Type B pancreatic cell (in vitro differentiated cells): ENCODE data around the gene GPX5. TPM values are rescaled to one million over a fixed set of nuclear protein-coding genes. Genes with fewer than 3 reads are reported as not detected.

Experiments used
- DNase-seq: peaks from one replicate; pipeline ENCODE4 v3.0.0; 2021; ENCODE audit warnings: mixed read lengths; ENCODE audit not compliant: unreplicated experiment; ENCODE audit errors: extremely low spot score
- H3K27ac Mint-ChIP-seq: 2 replicates; pipeline ENCODE4 v1.8.0; 2021; ENCODE audit warnings: mild to moderate bottlenecking, mixed read lengths
- H3K27me3 Mint-ChIP-seq: 2 replicates; pipeline ENCODE4 v1.8.0; 2021; ENCODE audit warnings: mixed read lengths
- H3K36me3 Mint-ChIP-seq: 2 replicates; pipeline ENCODE4 v1.8.0; 2021; ENCODE audit warnings: mixed read lengths
- H3K4me1 Mint-ChIP-seq: one replicate; pipeline ENCODE4 v1.8.0; 2021; ENCODE audit warnings: mixed read lengths; ENCODE audit not compliant: unreplicated experiment
- H3K4me3 Mint-ChIP-seq: 2 replicates; pipeline ENCODE4 v1.8.0; 2021; ENCODE audit warnings: mild to moderate bottlenecking, mixed read lengths
- H3K9me3 Mint-ChIP-seq: 2 replicates; pipeline ENCODE4 v1.8.0; 2021; ENCODE audit warnings: mixed read lengths
- total RNA-seq: library from RNA; stranded (reverse); gene quantifications from 2 replicates; pipeline ENCODE4 v1.2.1, GENCODE V29; 2021; ENCODE audit warnings: low replicate concordance
- TF ChIP-seq, protein P1 (sequence below): fragments of 200-600 bp; sonication (generic); conservative IDR thresholded peaks from 2 replicates; pipeline ENCODE4 v1.5.0; 2021; ENCODE audit warnings: antibody characterized with exemption, mild to moderate bottlenecking

Gene GPX5
- total RNA-seq, 1 donor from 2014 or later: not detected

DNA sequence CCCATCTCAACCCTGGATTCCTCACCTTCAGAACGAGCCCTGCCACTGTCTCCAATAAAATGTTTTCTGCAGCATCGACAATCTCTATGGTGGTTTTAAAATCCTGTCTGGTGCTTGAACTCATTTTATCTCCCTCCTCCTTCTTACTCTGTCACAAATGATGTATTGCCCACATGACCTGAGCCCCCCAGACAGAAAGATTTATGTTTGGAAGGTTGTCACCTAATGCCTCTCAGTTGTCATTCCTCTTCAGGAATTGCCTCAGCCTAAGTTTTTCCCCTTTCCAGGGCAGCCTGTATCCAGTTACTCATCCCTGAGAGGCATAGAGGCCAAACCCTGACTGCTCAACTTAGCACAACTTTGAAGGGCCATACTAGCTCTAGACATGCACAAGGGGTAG lies 9.2 kb downstream of the GPX5 start:
- Mint-ChIP-seq H3K4me3 (no peak overlapping the region), H3K9me3 (no peaks in the 10 kb centered on the region), H3K36me3 (no peaks in the 10 kb centered on the region), H3K4me1 (peaks cover 25% of the 10 kb centered on the region), H3K27ac (no peak overlapping the region), H3K27me3 (peaks cover 16% of the 10 kb centered on the region)
- DNase-seq: no peak
- TF ChIP-seq, protein P1, sequence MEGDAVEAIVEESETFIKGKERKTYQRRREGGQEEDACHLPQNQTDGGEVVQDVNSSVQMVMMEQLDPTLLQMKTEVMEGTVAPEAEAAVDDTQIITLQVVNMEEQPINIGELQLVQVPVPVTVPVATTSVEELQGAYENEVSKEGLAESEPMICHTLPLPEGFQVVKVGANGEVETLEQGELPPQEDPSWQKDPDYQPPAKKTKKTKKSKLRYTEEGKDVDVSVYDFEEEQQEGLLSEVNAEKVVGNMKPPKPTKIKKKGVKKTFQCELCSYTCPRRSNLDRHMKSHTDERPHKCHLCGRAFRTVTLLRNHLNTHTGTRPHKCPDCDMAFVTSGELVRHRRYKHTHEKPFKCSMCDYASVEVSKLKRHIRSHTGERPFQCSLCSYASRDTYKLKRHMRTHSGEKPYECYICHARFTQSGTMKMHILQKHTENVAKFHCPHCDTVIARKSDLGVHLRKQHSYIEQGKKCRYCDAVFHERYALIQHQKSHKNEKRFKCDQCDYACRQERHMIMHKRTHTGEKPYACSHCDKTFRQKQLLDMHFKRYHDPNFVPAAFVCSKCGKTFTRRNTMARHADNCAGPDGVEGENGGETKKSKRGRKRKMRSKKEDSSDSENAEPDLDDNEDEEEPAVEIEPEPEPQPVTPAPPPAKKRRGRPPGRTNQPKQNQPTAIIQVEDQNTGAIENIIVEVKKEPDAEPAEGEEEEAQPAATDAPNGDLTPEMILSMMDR: no peak

DNA sequence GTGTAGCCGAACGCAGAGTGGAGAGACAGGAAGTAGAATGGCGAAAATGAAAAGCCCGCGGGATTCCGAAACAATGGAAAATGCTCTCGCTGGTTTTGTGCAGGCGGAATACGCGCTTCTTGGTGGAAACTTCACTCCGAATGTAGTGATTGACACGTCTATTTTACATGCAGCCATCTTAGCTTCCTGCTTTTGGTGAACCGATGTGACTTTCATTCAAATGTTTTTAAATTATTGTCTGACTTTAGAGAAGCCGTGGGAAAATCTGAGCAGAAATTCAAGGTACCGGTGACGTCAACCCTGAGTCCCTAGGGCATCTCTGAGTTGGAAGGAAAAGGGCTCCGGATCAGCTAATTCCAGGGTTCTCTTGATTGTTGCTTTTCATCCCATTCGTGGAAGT lies 11.4 kb downstream of the GPX5 start:
- peaks cover 22% of the 10 kb centered on the region for H3K4me1 Mint-ChIP-seq
- H3K9me3 Mint-ChIP-seq: no peaks in the 10 kb centered on the region
- TF ChIP-seq, protein P1: no peak
- no peaks in the 10 kb centered on the region for H3K36me3 Mint-ChIP-seq
- DNase-seq: no peak
- H3K27ac Mint-ChIP-seq: peak overlapping the region; percentile 93
- H3K27me3 Mint-ChIP-seq: peaks cover 16% of the 10 kb centered on the region
- H3K4me3 Mint-ChIP-seq: peak overlapping the region; percentile 91

DNA sequence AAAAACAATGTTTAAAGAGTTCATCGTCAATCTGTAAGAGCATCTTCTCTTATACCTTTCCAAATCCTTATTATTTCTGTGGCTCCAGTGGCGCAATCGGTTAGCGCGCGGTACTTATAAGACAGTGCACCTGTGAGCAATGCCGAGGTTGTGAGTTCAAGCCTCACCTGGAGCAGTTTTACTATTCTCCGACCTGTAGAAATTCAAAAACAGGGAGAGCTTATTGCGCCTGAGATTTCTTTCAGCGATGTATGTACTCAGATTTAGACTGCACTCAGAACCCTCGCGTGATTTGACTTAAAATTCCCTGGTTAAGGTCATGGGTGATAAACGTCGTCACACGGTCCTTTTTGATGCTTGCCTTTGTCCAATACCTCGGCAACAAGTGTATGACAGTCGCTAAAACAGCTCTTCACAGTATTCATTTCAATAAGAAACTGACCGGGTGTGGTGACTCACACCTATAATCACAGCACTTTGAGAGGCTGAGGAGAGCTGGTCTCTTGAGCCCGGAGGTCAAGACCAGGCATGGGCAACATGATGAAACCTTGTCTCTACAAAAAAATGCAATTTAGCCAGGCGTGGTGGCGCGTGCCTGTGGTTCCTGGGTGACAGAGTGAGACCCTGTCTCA lies 11.9 kb downstream of the GPX5 start:
- peaks cover 27% of the 10 kb centered on the region for H3K4me1 Mint-ChIP-seq
- H3K27ac Mint-ChIP-seq: peak overlapping the region; percentile 93
- H3K36me3 Mint-ChIP-seq: no peaks in the 10 kb centered on the region
- TF ChIP-seq, protein P1: no peak
- H3K4me3 Mint-ChIP-seq: peak overlapping the region; percentile 91
- DNase-seq: no peak
- H3K27me3 Mint-ChIP-seq: peaks cover 17% of the 10 kb centered on the region
- no peaks in the 10 kb centered on the region for H3K9me3 Mint-ChIP-seq

DNA sequence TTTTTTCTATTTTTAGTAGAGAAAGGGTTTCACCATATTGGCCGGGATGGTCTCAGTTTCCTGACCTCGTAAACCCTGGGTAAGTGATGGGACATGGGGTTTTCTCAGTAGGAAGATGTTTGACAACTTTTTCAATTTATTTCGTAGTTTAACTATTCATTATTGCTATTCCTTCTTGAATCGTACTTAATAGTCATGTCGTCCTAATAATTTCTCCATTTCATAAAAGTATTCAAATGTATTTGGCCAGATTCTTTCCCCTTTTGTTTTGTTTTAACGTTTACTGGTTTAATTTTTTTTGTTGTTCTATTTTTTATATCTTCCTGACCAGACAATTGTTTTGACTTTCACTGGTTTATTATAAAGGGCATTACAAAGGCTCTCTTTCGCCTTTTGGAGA lies 16.3 kb downstream of the GPX5 start:
- TF ChIP-seq, protein P1: no peak
- peaks cover 15% of the 10 kb centered on the region for H3K27me3 Mint-ChIP-seq

DNA sequence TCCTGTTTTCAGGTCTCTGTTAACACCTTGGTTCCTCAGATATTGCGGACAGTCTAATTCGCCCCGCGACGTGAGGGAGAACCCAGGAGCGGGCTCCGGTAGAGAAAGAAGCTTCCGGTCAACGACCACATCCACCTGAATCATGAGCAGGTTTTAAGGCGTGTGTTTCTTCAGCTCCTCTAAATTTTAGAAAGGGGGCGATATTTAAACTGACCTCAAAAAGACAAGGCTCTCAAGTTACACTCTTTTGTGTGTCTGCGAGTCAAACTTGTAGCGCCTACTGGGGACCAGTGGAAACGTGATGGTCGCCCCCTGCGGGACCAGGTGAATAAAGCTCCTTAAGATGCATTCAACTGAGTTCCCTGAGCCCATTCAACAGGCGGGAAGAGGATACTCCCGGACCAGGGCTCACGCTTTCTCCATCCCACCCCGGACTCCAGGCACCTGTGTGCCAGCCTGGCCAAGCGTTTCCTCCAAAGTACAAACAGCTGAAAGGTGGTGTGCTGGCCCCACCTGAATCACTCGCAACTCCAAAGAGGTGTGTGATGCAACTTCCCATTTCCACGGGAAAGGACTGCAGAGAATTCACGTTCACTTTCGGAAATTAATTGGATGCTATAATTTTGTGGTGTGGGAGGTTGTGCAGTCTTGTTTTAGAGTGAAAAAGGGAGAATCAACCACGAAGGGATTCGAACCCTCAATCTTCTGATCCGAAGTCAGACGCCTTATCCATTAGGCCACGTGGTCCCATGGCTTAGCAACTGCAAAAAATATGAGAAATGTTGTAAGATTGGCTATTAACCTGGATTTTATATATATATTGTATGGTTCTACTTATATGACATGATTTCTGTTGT lies 17.0 kb downstream of the GPX5 start:
- H3K36me3 Mint-ChIP-seq: no peaks in the 10 kb centered on the region
- TF ChIP-seq, protein P1: peak; percentile 81
- H3K4me1 Mint-ChIP-seq: peaks cover 28% of the 10 kb centered on the region
- H3K4me3 Mint-ChIP-seq: peak overlapping the region; percentile 90
- peaks cover 9% of the 10 kb centered on the region for H3K27me3 Mint-ChIP-seq
- peak; percentile 85 for DNase-seq
- no peaks in the 10 kb centered on the region for H3K9me3 Mint-ChIP-seq
- H3K27ac Mint-ChIP-seq: peak overlapping the region; percentile 93

More for the DNA sequence above, 16.3 kb downstream of the GPX5 start:
- no peaks in the 10 kb centered on the region for H3K36me3 Mint-ChIP-seq
- H3K4me3 Mint-ChIP-seq: peak overlapping the region; percentile 90
- peaks cover 35% of the 10 kb centered on the region for H3K4me1 Mint-ChIP-seq
- H3K9me3 Mint-ChIP-seq: no peaks in the 10 kb centered on the region
- no peak for DNase-seq
- H3K27ac Mint-ChIP-seq: peak overlapping the region; percentile 93
